Brain pericyte (primary cell): ENCODE measurements around the gene TMEM225B.
"Not testable (repeated sequence)": the region's sequence is repeated elsewhere in the genome, so short reads cannot be mapped to it uniquely, and the experiment has no call there.

Experiments
- DNase-seq: peaks from one replicate; pipeline ENCODE4 v3.0.0-alpha.2; 2012; ENCODE audit warnings: low read depth, low spot score

Gene TMEM225B

GRCh38 chr7:99623091-99623693 is 25.1 kb downstream of the TMEM225B start:
- DNase-seq, result no peak

- no peak for DNase-seq
Observed at GRCh38 chr7:99623702-99624447, 25.8 kb downstream of the TMEM225B start.

GRCh38 chr7:99624484-99624883 is 26.4 kb downstream of the TMEM225B start:
- no peak for DNase-seq

- no peak for DNase-seq
Observed at GRCh38 chr7:99625321-99625720, 27.3 kb downstream of the TMEM225B start.

- no peak for DNase-seq
Observed at GRCh38 chr7:99625961-99626360, 27.9 kb downstream of the TMEM225B start.

GRCh38 chr7:99626661-99627060 is 28.6 kb downstream of the TMEM225B start:
- DNase-seq, result no peak

- no peak for DNase-seq
Observed at GRCh38 chr7:99627513-99627912, 29.4 kb downstream of the TMEM225B start.

GRCh38 chr7:99628471-99629465 is 30.7 kb downstream of the TMEM225B start:
- no peak for DNase-seq

- no peak for DNase-seq
Observed at GRCh38 chr7:99629643-99630042, 31.6 kb downstream of the TMEM225B start.

- no peak for DNase-seq
Observed at GRCh38 chr7:99631295-99632109, 33.4 kb downstream of the TMEM225B start.

- not testable (repeated sequence) for DNase-seq
Observed at GRCh38 chr7:99637414-99637813, 39.3 kb downstream of the TMEM225B start.

- no peak for DNase-seq
Observed at GRCh38 chr7:99638731-99639130, 40.7 kb downstream of the TMEM225B start.

GRCh38 chr7:99639267-99639666 is 41.2 kb downstream of the TMEM225B start:
- no peak for DNase-seq

- DNase-seq, result no peak
Observed at GRCh38 chr7:99642027-99642426, 44.0 kb downstream of the TMEM225B start.

- DNase-seq, result no peak
Observed at GRCh38 chr7:99643464-99643863, 45.4 kb downstream of the TMEM225B start.

- no peak for DNase-seq
Observed at GRCh38 chr7:99644431-99644830, 46.4 kb downstream of the TMEM225B start.

GRCh38 chr7:99645590-99645989 is 47.5 kb downstream of the TMEM225B start:
- DNase-seq, result no peak

- no peak for DNase-seq
Observed at GRCh38 chr7:99648843-99649242, 50.8 kb downstream of the TMEM225B start.

GRCh38 chr7:99651290-99651689 is 53.2 kb downstream of the TMEM225B start:
- no peak for DNase-seq

GRCh38 chr7:99652671-99653070 is 54.6 kb downstream of the TMEM225B start:
- no peak for DNase-seq

- not testable (repeated sequence) for DNase-seq
Observed at GRCh38 chr7:99653269-99653668, 55.2 kb downstream of the TMEM225B start.
